Uterus (tissue), 4 donors: ENCODE measurements around the gene TCP11X2. TPM values are rescaled to one million over a fixed set of nuclear protein-coding genes. Genes with fewer than 3 reads are reported as not detected.
"Not testable (repeated sequence)": the region's sequence is repeated elsewhere in the genome, so short reads cannot be mapped to it uniquely, and the experiment has no call there.

ENCODE experiments used
- DNase-seq, 2 donors: peaks; one replicate each; pipeline ENCODE4 v3.0.0-alpha.2; 2019 to 2020
- H3K27ac ChIP-seq, 2 donors: fragments of 200-600 bp; sonication (generic); 1 replicate in 1 of 2; 2 replicates in 1 of 2; pipeline ENCODE4 v1.5.1; 2016 to 2018
- H3K27me3 ChIP-seq, 2 donors: fragments of 200-600 bp; sonication (generic); one replicate each; pipeline ENCODE4 v1.5.1; 2018 to 2019; ENCODE audit warnings: control low read depth in 1 of 2
- H3K36me3 ChIP-seq, 2 donors: fragments of 200-600 bp; sonication (generic); one replicate each; pipeline ENCODE4 v1.5.1; 2019; ENCODE audit warnings: control low read depth in 1 of 2
- H3K4me1 ChIP-seq, 2 donors: fragments of 200-600 bp; sonication (generic); one replicate each; pipeline ENCODE4 v1.5.1; 2018 to 2019; ENCODE audit warnings: control low read depth in 1 of 2
- H3K4me3 ChIP-seq, 2 donors: fragments of 200-600 bp; sonication (generic); 1 replicate in 1 of 2; 2 replicates in 1 of 2; pipeline ENCODE4 v1.5.1; 2018 to 2019; ENCODE audit warnings: mild to moderate bottlenecking in 1 of 2
- H3K9me3 ChIP-seq, 2 donors: fragments of 200-600 bp; sonication (generic); one replicate each; pipeline ENCODE4 v1.5.1; 2019; ENCODE audit warnings: control low read depth in 1 of 2
- CTCF ChIP-seq, 4 experiments: fragments of 200-600 bp in 2 of 4; fragments of 450-650 bp in 2 of 4; sonication (generic) in 2 of 4; IDR thresholded peaks; one replicate each; pipeline ENCODE4 v1.5.1; 2016 to 2019; ENCODE audit warnings: antibody characterized with exemption in 4 of 4, mild to moderate bottlenecking in 2 of 4, moderate library complexity in 1 of 4
- POLR2A ChIP-seq, 2 donors: fragments of 450-650 bp; IDR thresholded peaks; one replicate each; pipeline ENCODE4 v1.6.1; 2016; ENCODE audit warnings: antibody characterized with exemption in 2 of 2, mild to moderate bottlenecking in 1 of 2, moderate library complexity in 1 of 2
- intact Hi-C: fragments of 100-400 bp; cut with DNase I; formaldehyde crosslinking; loops from one replicate; pipeline ENCODE4 v1.15.1; 2023; ENCODE audit warnings: low total_unique reads
- total RNA-seq, 4 donors: library from RNA; depleted of rRNA in 3 of 4; stranded (reverse); fragments of >200 nt in 3 of 4; gene quantifications; one replicate each; pipeline versions ENCODE4 v1.1.0 to v1.2.4, GENCODE V29; 2014 to 2023
- donor health status: DM: yes; HTN: yes; CAD: no.

TCP11X2 gene
- total RNA-seq, 4 donors from 2014 or later, result 0.48 TPM; not detected in 3

GRCh38 chrX:102491766-102492165 is 20.2 kb upstream of the TCP11X2 start:
- Histone ChIP-seq H3K4me1 (no peaks in the 10 kb centered on the region), H3K9me3 (no peaks in the 10 kb centered on the region), H3K27me3 (no peaks in the 10 kb centered on the region), H3K36me3 (no peaks in the 10 kb centered on the region), H3K27ac (no peak overlapping the region), H3K4me3 (no peak overlapping the region)
- DNase-seq, result no peak
- TF ChIP-seq CTCF (IDR thresholded peaks at IDR 0.05) (no peak), POLR2A (IDR thresholded peaks at IDR 0.05) (no peak)
- intact Hi-C loops, result no loop called here

GRCh38 chrX:102478765-102479164 is 7.2 kb upstream of the TCP11X2 start:
- H3K27ac ChIP-seq, H3K4me3 ChIP-seq, H3K9me3 ChIP-seq, H3K36me3 ChIP-seq, DNase-seq, H3K27me3 ChIP-seq, intact Hi-C loops, H3K4me1 ChIP-seq: not testable (repeated sequence)

GRCh38 chrX:102470215-102470614 is 1.4 kb downstream of the TCP11X2 start:
- H3K4me1 ChIP-seq, DNase-seq, H3K4me3 ChIP-seq, H3K27me3 ChIP-seq, intact Hi-C loops, H3K36me3 ChIP-seq, H3K9me3 ChIP-seq, H3K27ac ChIP-seq: not testable (repeated sequence)

GRCh38 chrX:102458615-102459014 is 13.0 kb downstream of the TCP11X2 start:
- H3K9me3 ChIP-seq, H3K4me3 ChIP-seq, DNase-seq, intact Hi-C loops, H3K36me3 ChIP-seq, H3K4me1 ChIP-seq, H3K27ac ChIP-seq, H3K27me3 ChIP-seq: not testable (repeated sequence)

- DNase-seq, H3K9me3 ChIP-seq, H3K27ac ChIP-seq, intact Hi-C loops, H3K4me1 ChIP-seq, H3K4me3 ChIP-seq, H3K36me3 ChIP-seq, H3K27me3 ChIP-seq: not testable (repeated sequence)
Observed at GRCh38 chrX:102439908-102440307, 31.7 kb downstream of the TCP11X2 start, which contains the start of gene NXF2B. NXF2B (minus strand) TSS chrX:102440008; CDS start chrX:102380036, 59,972 bp downstream.

GRCh38 chrX:102414493-102414892 is 57.1 kb downstream of the TCP11X2 start:
- intact Hi-C loops, H3K4me1 ChIP-seq, H3K27ac ChIP-seq, H3K36me3 ChIP-seq, H3K4me3 ChIP-seq, DNase-seq, H3K27me3 ChIP-seq, H3K9me3 ChIP-seq: not testable (repeated sequence)

Other genes starting within 250 kb of the TCP11X2 start
- gene NXF2, start 224.6 kb downstream of the TCP11X2 start, total RNA-seq, result not detected
- gene NXF2B, start 31.8 kb downstream of the TCP11X2 start, total RNA-seq, result not detected
- gene TMSB15A, start 44.9 kb upstream of the TCP11X2 start, total RNA-seq, result 10 to 100 TPM in 1 of 4 donors, 1 to 10 TPM in 1, under 1 TPM in 1, not detected in 1; 0.88 to 12.7 (median 4.7) TPM
- 10 to 100 TPM in 2 of 4 donors, 1 to 10 TPM in 2; 8.8 to 27.7 (median 12.5) TPM for gene ARMCX5, start 127.7 kb upstream of the TCP11X2 start, total RNA-seq
- 10 to 100 TPM; 18.7 to 49.9 (median 22.6) TPM for gene GPRASP1, start 179.7 kb upstream of the TCP11X2 start, total RNA-seq
- 10 to 100 TPM in 2 of 4 donors, 1 to 10 TPM in 2; 7.1 to 99.6 (median 20.3) TPM for gene GPRASP2, start 240.6 kb upstream of the TCP11X2 start, total RNA-seq
- gene GPRASP3, start 248.9 kb upstream of the TCP11X2 start, total RNA-seq, result 10 to 100 TPM in 2 of 4 donors, 1 to 10 TPM in 2; 2.4 to 26.2 (median 11.9) TPM